ENCODE results near the gene PPP1CA. TPM values are rescaled to one million over a fixed set of nuclear protein-coding genes. Genes with fewer than 3 reads are reported as not detected.

Gene PPP1CA
- total RNA-seq, 1 experiment from 2014 or later = 668 TPM

DNA sequence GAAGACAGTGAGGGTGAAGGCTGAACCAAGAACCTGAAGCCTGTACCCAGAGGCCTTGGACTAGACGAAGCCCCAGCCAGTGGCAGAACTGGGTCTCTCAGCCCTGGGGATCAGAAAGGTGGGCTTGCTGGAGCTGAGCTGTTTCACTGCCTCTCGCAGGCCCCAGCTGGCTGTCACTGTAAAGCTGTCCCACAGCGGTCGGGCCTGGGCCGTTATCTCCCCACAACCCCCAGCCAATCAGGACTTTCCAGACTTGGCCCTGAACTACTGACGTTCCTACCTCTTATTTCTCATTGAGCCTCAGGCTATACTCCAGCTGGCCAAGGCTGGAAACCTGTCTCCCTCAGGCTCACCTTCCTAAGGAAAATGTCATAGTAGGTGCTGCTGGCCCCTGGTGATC lies 4.1 kb downstream of the PPP1CA start:
- Histone ChIP-seq H3K27ac (no peak overlapping the region), H3K36me3 (peaks cover 87% of the 10 kb centered on the region), H3K4me3 (no peak overlapping the region), H3K4me1 (replicated peaks) (peaks cover 27% of the 10 kb centered on the region), H3K9me3 (replicated peaks) (peaks cover 6% of the 10 kb centered on the region), H3K27me3 (replicated peaks) (no peaks in the 10 kb centered on the region)
- no peak for DNase-seq (ENCODE audit: low read depth in 1 of 2, low spot score in 2 of 2)

DNA sequence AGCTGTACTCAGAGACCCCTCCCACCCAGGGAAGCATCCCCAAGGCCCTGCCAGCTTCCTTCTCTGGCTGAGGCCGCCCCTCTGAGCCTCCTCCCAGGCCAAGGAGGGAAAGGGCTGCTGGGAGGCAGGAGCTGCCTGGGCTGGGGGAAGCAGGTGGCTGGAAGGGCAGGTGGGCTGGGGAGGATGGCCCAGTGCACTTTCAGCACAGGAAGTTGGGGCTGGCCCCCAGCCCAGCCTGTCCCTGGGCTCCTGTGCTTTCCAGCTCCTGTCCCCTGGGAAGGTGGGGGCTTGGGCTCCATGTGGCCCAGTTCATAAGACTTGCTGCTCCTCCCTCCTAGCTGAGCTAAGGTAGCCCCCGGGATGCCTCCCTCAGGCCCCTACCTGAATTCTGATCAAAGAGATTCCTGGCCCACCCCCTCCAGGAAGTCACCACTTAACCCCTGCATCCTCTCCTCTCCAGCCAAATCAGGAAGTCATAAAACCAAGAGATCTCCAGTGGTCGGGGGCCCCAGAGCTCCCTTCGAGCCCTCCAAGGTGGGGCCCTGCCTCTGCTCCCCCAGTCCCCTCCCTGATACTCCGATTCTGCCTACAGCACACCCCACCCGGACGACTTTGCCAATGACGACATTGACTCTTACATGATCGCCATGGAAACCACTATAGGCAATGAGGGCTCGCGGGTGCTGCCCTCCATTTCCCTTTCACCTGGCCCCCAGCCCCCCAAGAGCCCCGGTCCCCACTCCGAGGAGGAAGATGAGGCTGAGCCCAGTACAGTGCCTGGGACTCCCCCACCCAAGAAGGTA lies 4.9 kb downstream of the PPP1CA start:
- Histone ChIP-seq H3K4me1 (replicated peaks) (peaks cover 23% of the 10 kb centered on the region), H3K36me3 (peaks cover 89% of the 10 kb centered on the region), H3K27me3 (replicated peaks) (no peaks in the 10 kb centered on the region), H3K9me3 (replicated peaks) (peaks cover 6% of the 10 kb centered on the region), H3K27ac (no peak overlapping the region), H3K4me3 (no peak overlapping the region)
- no peak for DNase-seq (ENCODE audit: low read depth in 1 of 2, low spot score in 2 of 2)

GRCh38 chr11:67396259-67396581 lies 5.4 kb downstream of the PPP1CA start:
- H3K27ac ChIP-seq = no peak overlapping the region
- DNase-seq (ENCODE audit: low read depth in 1 of 2, low spot score in 2 of 2) = no peak
- H3K4me1 ChIP-seq (replicated peaks) = peaks cover 24% of the 10 kb centered on the region
- no peaks in the 10 kb centered on the region for H3K27me3 ChIP-seq (replicated peaks)
- H3K9me3 ChIP-seq (replicated peaks) = peaks cover 2% of the 10 kb centered on the region
- peaks cover 88% of the 10 kb centered on the region for H3K36me3 ChIP-seq
- no peak overlapping the region for H3K4me3 ChIP-seq

GRCh38 chr11:67395555-67396258 lies 6.0 kb downstream of the PPP1CA start:
- Histone ChIP-seq H3K4me3 (no peak overlapping the region), H3K27me3 (replicated peaks) (no peaks in the 10 kb centered on the region), H3K27ac (no peak overlapping the region), H3K9me3 (replicated peaks) (no peaks in the 10 kb centered on the region), H3K4me1 (replicated peaks) (peaks cover 25% of the 10 kb centered on the region), H3K36me3 (peaks cover 83% of the 10 kb centered on the region)
- no peak for DNase-seq (ENCODE audit: low read depth in 1 of 2, low spot score in 2 of 2)

GRCh38 chr11:67393990-67394389 lies 7.7 kb downstream of the PPP1CA start:
- H3K4me1 ChIP-seq (replicated peaks) = peaks cover 20% of the 10 kb centered on the region
- H3K9me3 ChIP-seq (replicated peaks) = no peaks in the 10 kb centered on the region
- no peak for DNase-seq (ENCODE audit: low read depth in 1 of 2, low spot score in 2 of 2)
- H3K36me3 ChIP-seq = peaks cover 66% of the 10 kb centered on the region
- H3K4me3 ChIP-seq = no peak overlapping the region
- H3K27ac ChIP-seq = no peak overlapping the region
- no peaks in the 10 kb centered on the region for H3K27me3 ChIP-seq (replicated peaks)

DNA sequence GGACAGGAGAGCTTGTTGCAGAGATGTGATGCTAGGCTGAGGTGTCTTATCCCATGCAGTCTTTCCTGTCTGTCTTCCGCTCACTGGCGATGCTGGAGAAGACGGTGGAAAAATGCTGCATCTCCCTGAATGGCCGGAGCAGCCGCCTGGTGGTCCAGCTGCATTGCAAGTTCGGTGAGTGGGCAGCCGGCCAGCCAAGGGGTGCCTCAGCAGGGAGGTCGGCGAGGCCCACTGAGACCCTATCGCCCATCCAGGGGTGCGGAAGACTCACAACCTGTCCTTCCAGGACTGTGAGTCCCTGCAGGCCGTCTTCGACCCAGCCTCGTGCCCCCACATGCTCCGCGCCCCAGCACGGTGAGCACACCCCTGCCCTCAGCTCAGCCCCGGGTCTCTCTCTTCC lies 8.2 kb downstream of the PPP1CA start:
- Histone ChIP-seq H3K4me3 (no peak overlapping the region), H3K27me3 (replicated peaks) (no peaks in the 10 kb centered on the region), H3K27ac (no peak overlapping the region), H3K4me1 (replicated peaks) (peaks cover 20% of the 10 kb centered on the region), H3K36me3 (peaks cover 61% of the 10 kb centered on the region), H3K9me3 (replicated peaks) (no peaks in the 10 kb centered on the region)
- DNase-seq (ENCODE audit: low read depth in 1 of 2, low spot score in 2 of 2) = no peak

DNA sequence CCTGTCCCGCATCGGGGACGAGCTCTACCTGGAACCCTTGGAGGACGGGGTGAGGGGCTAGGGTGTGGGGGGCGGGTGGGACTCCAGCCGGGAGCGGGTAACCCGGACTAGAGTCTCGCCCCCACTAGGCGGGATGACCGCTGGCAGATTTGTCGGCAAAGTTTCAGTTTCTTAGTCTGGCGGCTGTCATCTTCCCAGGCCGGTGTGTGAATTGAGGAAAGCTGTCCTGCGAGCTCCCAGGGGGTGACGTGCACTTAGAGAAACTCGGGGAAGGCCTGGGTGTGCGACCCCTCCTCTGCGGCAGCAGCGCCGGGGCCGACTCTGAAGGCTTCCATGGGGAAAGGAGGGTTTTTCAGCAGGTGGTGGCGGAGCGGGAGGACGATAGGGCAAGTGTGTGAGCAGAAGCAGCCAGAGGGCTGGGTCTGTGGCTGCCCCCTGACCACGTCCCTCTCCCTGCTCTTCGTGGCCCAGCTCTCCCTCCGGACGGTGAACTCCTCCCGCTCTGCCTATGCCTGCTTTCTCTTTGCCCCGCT lies 9.4 kb downstream of the PPP1CA start:
- Histone ChIP-seq H3K4me1 (replicated peaks) (peaks cover 20% of the 10 kb centered on the region), H3K36me3 (peaks cover 49% of the 10 kb centered on the region), H3K27ac (peak overlapping the region; percentile 69), H3K27me3 (replicated peaks) (no peaks in the 10 kb centered on the region), H3K4me3 (peak overlapping the region; percentile 61), H3K9me3 (replicated peaks) (no peaks in the 10 kb centered on the region)
- DNase-seq (ENCODE audit: low read depth in 1 of 2, low spot score in 2 of 2) = peak in 1 of 2 experiments; percentile 44

- Histone ChIP-seq H3K4me1 (replicated peaks) (peaks cover 20% of the 10 kb centered on the region), H3K27me3 (replicated peaks) (no peaks in the 10 kb centered on the region), H3K9me3 (replicated peaks) (no peaks in the 10 kb centered on the region), H3K27ac (peak within 1 kb of the TSS; percentile 69), H3K4me3 (peak within 1 kb of the TSS; percentile 61), H3K36me3 (peaks cover 44% of the 10 kb centered on the region)
- DNase-seq (ENCODE audit: low read depth in 1 of 2, low spot score in 2 of 2) = peak; percentile 94 to 99
These were observed 10.1 kb downstream of the PPP1CA start, which contains the start of gene RAD9A for GRCh38 chr11:67391304-67392182. Gene RAD9A (plus strand): TSS chr11:67391986. CDS start chr11:67392045, 59 bp downstream.

DNA sequence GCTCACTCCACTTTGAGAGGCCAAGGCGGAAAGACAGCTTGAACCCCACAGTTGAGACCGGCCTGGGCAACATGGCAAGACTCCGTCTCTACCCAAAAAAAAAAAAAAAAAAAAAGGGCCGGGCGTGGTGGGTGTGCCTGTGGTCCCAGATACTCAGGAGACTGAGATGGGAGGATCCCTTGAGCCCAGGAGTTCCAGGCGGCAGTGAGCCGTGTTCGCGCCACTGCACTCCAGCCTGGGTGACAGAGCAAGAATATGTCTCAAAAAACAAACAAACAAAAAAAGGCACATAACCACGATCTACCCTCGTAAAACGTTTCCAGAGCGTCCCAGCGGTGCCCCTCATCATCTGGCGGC lies 10.7 kb downstream of the PPP1CA start:
- Histone ChIP-seq H3K4me3 (peak overlapping the region; percentile 61), H3K36me3 (peaks cover 37% of the 10 kb centered on the region), H3K9me3 (replicated peaks) (no peaks in the 10 kb centered on the region), H3K4me1 (replicated peaks) (peaks cover 20% of the 10 kb centered on the region), H3K27me3 (replicated peaks) (no peaks in the 10 kb centered on the region), H3K27ac (peak overlapping the region; percentile 69)
- DNase-seq (ENCODE audit: low read depth in 1 of 2, low spot score in 2 of 2) = no peak

DNA sequence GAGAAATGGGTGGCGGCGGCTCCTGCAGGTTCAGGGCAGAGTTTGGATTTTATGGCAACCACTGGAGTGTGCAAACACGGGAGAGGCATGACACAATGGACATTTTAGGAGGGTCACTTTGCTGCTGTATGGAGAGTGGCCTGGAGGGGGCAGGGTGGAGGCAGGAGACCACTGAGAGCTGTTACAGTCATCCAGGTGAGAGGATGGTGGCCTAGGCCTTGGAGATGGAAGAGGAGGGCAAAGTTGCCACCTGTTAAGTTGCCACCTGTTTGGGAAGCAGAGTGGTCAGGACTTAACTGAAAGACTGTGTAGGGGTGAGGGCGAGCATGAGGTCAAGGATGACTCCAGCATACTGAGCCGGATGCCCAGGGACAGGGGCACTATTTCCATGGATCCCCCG lies 12.2 kb downstream of the PPP1CA start:
- H3K36me3 ChIP-seq = peaks cover 23% of the 10 kb centered on the region
- DNase-seq (ENCODE audit: low read depth in 1 of 2, low spot score in 2 of 2) = no peak
- no peak overlapping the region for H3K27ac ChIP-seq
- no peaks in the 10 kb centered on the region for H3K9me3 ChIP-seq (replicated peaks)
- H3K4me1 ChIP-seq (replicated peaks) = peaks cover 28% of the 10 kb centered on the region
- no peaks in the 10 kb centered on the region for H3K27me3 ChIP-seq (replicated peaks)
- no peak overlapping the region for H3K4me3 ChIP-seq

- Histone ChIP-seq H3K27ac (no peak overlapping the region), H3K4me3 (no peak overlapping the region), H3K27me3 (replicated peaks) (no peaks in the 10 kb centered on the region), H3K9me3 (replicated peaks) (no peaks in the 10 kb centered on the region), H3K36me3 (peaks cover 6% of the 10 kb centered on the region), H3K4me1 (replicated peaks) (peaks cover 25% of the 10 kb centered on the region)
- DNase-seq (ENCODE audit: low read depth in 1 of 2, low spot score in 2 of 2) = no peak
These were observed 14.1 kb downstream of the PPP1CA start for GRCh38 chr11:67387518-67387917.

GRCh38 chr11:67387069-67387468 lies 14.6 kb downstream of the PPP1CA start:
- H3K27ac ChIP-seq = no peak overlapping the region
- H3K9me3 ChIP-seq (replicated peaks) = no peaks in the 10 kb centered on the region
- DNase-seq (ENCODE audit: low read depth in 1 of 2, low spot score in 2 of 2) = no peak
- no peak overlapping the region for H3K4me3 ChIP-seq
- peaks cover 21% of the 10 kb centered on the region for H3K4me1 ChIP-seq (replicated peaks)
- H3K27me3 ChIP-seq (replicated peaks) = no peaks in the 10 kb centered on the region
- peaks cover 3% of the 10 kb centered on the region; the same call in 1 of the 2 replicates for H3K36me3 ChIP-seq

DNA sequence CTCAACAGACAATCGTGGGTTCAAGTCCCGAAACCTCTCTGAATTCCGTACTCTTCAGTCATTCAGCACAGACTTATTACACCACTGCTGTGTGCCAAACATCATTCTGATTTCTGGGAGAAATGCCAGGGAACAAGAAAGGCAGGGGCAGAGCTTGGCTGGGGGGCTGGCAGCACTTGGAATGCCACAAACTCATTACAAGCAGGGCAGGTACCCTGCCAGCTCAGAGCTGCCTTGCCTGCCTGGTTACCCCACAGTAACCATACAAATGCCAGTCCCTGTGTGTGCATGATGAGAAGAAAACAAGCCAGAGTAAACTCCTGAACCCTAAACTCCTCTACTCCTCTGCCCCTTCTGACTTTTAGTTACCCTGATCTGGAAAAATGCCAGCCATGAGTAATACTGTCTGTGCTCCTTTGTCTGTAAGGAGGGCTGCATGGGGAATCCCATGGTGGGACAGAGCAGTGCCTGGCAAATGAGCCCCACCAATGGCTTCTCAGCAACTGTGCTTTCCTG lies 16.7 kb downstream of the PPP1CA start:
- DNase-seq (ENCODE audit: low read depth in 1 of 2, low spot score in 2 of 2) = peak in 1 of 2 experiments; percentile 72
- Histone ChIP-seq H3K4me3 (no peak overlapping the region), H3K4me1 (replicated peaks) (peaks cover 9% of the 10 kb centered on the region), H3K27ac (no peak overlapping the region), H3K36me3 (no peaks in the 10 kb centered on the region), H3K27me3 (replicated peaks) (no peaks in the 10 kb centered on the region), H3K9me3 (replicated peaks) (no peaks in the 10 kb centered on the region)

Data from SJSA1 (cell line).